ENCODE measurements around the gene AGAP1.

DNA sequence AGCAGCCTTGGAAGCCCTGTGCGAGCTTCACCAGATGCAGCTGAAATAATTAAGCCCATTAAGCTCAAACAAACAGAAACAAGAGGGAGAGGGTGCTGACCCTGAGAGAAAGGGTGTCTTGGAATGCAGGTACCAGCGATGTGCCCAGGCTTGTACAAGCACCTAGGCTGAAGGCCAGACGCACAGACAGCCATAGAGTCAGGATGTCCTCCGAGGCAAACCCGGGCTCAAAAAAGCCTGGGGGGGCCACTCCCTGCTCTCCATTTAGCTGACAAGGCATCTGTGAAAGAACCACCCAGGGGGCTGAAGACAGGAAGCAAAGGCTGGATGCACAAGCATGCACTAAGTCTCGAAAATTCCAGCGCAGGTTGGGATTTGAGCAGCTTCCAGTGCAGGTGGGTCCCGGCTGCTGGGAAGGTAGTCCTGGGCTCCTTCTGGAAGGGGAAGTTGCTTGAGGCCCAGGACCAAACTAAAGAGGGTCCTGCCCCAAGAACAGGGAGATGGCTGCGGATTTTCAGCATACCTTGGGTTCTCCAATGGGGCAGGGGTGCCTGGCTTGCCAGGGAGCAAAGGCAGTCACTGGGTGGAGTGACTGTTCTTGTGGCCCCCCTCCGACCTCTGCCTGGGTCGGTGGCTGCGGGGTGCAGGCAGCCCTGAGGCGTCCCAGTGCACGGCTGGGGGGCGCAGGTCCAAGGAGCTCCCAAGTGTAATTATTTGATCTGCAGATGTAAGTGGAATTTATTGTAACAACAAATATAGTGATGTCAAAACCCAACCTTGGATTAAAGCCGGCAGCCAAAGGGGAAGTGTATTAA lies 668.4 kb downstream of the AGAP1 start:
- TF ChIP-seq, protein P1, sequence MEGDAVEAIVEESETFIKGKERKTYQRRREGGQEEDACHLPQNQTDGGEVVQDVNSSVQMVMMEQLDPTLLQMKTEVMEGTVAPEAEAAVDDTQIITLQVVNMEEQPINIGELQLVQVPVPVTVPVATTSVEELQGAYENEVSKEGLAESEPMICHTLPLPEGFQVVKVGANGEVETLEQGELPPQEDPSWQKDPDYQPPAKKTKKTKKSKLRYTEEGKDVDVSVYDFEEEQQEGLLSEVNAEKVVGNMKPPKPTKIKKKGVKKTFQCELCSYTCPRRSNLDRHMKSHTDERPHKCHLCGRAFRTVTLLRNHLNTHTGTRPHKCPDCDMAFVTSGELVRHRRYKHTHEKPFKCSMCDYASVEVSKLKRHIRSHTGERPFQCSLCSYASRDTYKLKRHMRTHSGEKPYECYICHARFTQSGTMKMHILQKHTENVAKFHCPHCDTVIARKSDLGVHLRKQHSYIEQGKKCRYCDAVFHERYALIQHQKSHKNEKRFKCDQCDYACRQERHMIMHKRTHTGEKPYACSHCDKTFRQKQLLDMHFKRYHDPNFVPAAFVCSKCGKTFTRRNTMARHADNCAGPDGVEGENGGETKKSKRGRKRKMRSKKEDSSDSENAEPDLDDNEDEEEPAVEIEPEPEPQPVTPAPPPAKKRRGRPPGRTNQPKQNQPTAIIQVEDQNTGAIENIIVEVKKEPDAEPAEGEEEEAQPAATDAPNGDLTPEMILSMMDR (IDR thresholded peaks at IDR 0.05): no peak
- TF ChIP-seq POLR2A (IDR thresholded peaks at IDR 0.05): no peak
- TF ChIP-seq EP300 (IDR thresholded peaks at IDR 0.05): no peak
